HepG2 (cell line): ENCODE measurements around the gene MEF2B. TPM values are rescaled to one million over a fixed set of nuclear protein-coding genes. Genes with fewer than 3 reads are reported as not detected.

ENCODE experiments used
- FOXO1 ChIP-seq: sonication (generic); formaldehyde crosslinking; IDR thresholded peaks from 2 replicates; pipeline ENCODE4 v1.4.0; 2020; ENCODE audit warnings: missing genetic modification reagents
- ISX ChIP-seq: sonication (generic); formaldehyde crosslinking; conservative IDR thresholded peaks from 2 replicates; pipeline ENCODE4 v1.5.0; 2020; ENCODE audit warnings: missing genetic modification reagents
- REXO4 ChIP-seq: sonication (generic); formaldehyde crosslinking; IDR thresholded peaks from 2 replicates; pipeline ENCODE4 v1.8.0; 2022; ENCODE audit warnings: missing genetic modification reagents, mild to moderate bottlenecking, borderline replicate concordance
- RXRA ChIP-seq: sonication (generic); formaldehyde crosslinking; IDR thresholded peaks from 2 replicates; pipeline ENCODE4 v1.5.1; 2020; ENCODE audit warnings: missing genetic modification reagents
- SMC3 ChIP-seq: IDR thresholded peaks from 2 replicates; pipeline ENCODE4 v1.6.1; 2011; ENCODE audit warnings: low read length, improper control_type of control experiment
- TERF1 ChIP-seq: sonication (generic); formaldehyde crosslinking; IDR thresholded peaks from 2 replicates; pipeline ENCODE4 v1.8.0; 2022; ENCODE audit warnings: mild to moderate bottlenecking, missing genetic modification reagents, moderate library complexity
- ZBTB3 ChIP-seq: sonication (generic); formaldehyde crosslinking; IDR thresholded peaks from 2 replicates; pipeline ENCODE4 v1.4.0; 2020; ENCODE audit warnings: low read depth, mild to moderate bottlenecking, moderate library complexity, missing genetic modification reagents, borderline replicate concordance
- ZBTB4 ChIP-seq: sonication (generic); formaldehyde crosslinking; IDR thresholded peaks from 2 replicates; pipeline ENCODE4 v1.4.0; 2020; ENCODE audit warnings: missing genetic modification reagents, mild to moderate bottlenecking, borderline replicate concordance
- ZNF280B ChIP-seq: sonication (generic); formaldehyde crosslinking; IDR thresholded peaks from 2 replicates; pipeline ENCODE4 v1.5.0; 2020; ENCODE audit warnings: missing genetic modification reagents, mild to moderate bottlenecking, borderline replicate concordance
- ZNF383 ChIP-seq: sonication (generic); formaldehyde crosslinking; IDR thresholded peaks from 2 replicates; pipeline ENCODE4 v1.4.0; 2020; ENCODE audit warnings: missing genetic modification reagents, mild to moderate bottlenecking, borderline replicate concordance
- ZNF44 ChIP-seq: sonication (generic); formaldehyde crosslinking; IDR thresholded peaks from 2 replicates; pipeline ENCODE4 v1.5.1; 2020; ENCODE audit warnings: mild to moderate bottlenecking, missing genetic modification reagents
- ZNF788 ChIP-seq: sonication (generic); formaldehyde crosslinking; IDR thresholded peaks from 2 replicates; pipeline ENCODE4 v1.5.0; 2020; ENCODE audit warnings: mild to moderate bottlenecking, missing genetic modification reagents, borderline replicate concordance
- polyA plus RNA-seq, 8 experiments: library from polyadenylated mRNA; depleted of rRNA in 3 of 8; stranded (reverse) in 7 of 8; unstranded in 1 of 8; fragments of >200 nt; fragmentation: Illumina TruSeq in 4 of 8; extraction: Trizol in 4 of 8; gene quantifications; 2 replicates each; pipeline versions ENCODE4 v1.2.1 to v1.2.3, GENCODE V29; 2011 to 2016; ENCODE audit warnings: low read depth in 4 of 8, missing spikeins in 1 of 8, mixed read lengths in 1 of 8; ENCODE audit not compliant: insufficient read depth in 1 of 8
- total RNA-seq, 5 experiments: library from RNA; depleted of rRNA; stranded (reverse); fragments of >200 nt; fragmentation: Illumina TruSeq; extraction: Trizol; gene quantifications; 2 replicates each; pipeline ENCODE4 v1.2.3, GENCODE V29; 2016; ENCODE audit warnings: low read depth in 1 of 5
- TF ChIP-seq, protein P1 (sequence below): sonication (generic); formaldehyde crosslinking; IDR thresholded peaks from 2 replicates; pipeline ENCODE4 v1.4.0; 2020; ENCODE audit warnings: missing genetic modification reagents
- TF ChIP-seq, protein P2 (sequence below): sonication (generic); formaldehyde crosslinking; IDR thresholded peaks from 2 replicates; pipeline ENCODE4 v1.8.1; 2023; ENCODE audit warnings: mild to moderate bottlenecking, moderate library complexity, missing genetic modification reagents

Gene MEF2B
- total and polyA plus RNA-seq, 2 of the 13 experiments (the other 11 are each of a cell fraction or from before 2014, with no cell fraction given): 1.2 to 1.7 TPM

GRCh38 chr19:19115954-19116353 lies 54.1 kb downstream of the MEF2B start (continued):
- no peak for TF ChIP-seq ZNF788 (CRISPR knock-in tag)
- TF ChIP-seq, protein P1, sequence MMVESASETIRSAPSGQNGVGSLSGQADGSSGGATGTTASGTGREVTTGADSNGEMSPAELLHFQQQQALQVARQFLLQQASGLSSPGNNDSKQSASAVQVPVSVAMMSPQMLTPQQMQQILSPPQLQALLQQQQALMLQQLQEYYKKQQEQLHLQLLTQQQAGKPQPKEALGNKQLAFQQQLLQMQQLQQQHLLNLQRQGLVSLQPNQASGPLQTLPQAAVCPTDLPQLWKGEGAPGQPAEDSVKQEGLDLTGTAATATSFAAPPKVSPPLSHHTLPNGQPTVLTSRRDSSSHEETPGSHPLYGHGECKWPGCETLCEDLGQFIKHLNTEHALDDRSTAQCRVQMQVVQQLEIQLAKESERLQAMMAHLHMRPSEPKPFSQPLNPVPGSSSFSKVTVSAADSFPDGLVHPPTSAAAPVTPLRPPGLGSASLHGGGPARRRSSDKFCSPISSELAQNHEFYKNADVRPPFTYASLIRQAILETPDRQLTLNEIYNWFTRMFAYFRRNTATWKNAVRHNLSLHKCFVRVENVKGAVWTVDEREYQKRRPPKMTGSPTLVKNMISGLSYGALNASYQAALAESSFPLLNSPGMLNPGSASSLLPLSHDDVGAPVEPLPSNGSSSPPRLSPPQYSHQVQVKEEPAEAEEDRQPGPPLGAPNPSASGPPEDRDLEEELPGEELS (CRISPR knock-in tag): no peak
- TF ChIP-seq FOXO1 (CRISPR knock-in tag): no peak
- peak; percentile 65 for TF ChIP-seq SMC3
- TF ChIP-seq REXO4: no peak
- 0 out of 2 replicates have a peak, but pooled peaks have one; percentile 21 for TF ChIP-seq RXRA (CRISPR knock-in tag)
- 0 out of 2 replicates have a peak, but pooled peaks have one; percentile 62 for TF ChIP-seq ZBTB4 (CRISPR knock-in tag)
- no peak for TF ChIP-seq ISX (CRISPR knock-in tag)
- no peak for TF ChIP-seq ZBTB3 (CRISPR knock-in tag)
- TF ChIP-seq ZNF383: no peak
- TF ChIP-seq TERF1 (CRISPR knock-in tag): no peak
- TF ChIP-seq, protein P2, sequence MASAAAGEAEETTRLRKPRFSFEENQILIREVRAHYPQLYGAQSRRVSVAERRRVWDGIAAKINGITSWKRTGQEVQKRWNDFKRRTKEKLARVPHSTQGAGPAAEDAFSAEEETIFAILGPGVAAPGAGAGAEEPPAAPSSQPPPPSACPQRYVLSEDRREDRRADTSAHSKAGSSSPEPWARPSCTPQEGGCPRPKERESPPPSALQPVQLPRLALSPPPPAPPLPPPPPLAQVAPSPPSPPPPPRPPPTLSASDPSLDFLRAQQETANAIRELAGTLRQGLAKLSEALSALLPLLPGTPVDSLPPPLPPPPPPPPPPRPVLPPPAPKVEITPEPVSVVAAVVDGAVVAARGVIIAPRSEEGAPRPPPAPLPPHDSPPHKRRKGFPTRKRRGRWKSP: no peak
- no peak for TF ChIP-seq ZNF280B (CRISPR knock-in tag)
- TF ChIP-seq ZNF44 (CRISPR knock-in tag): no peak
